ENCODE measurements around the gene CAMK1D. TPM values are rescaled to one million over a fixed set of nuclear protein-coding genes. Genes with fewer than 3 reads are reported as not detected.

Gene CAMK1D
- total and polyA plus RNA-seq, 10 of the 15 experiments (the other 5 are each of a cell fraction or from before 2014, with no cell fraction given) = 2.1 to 35.5 (median 14.7) TPM

DNA sequence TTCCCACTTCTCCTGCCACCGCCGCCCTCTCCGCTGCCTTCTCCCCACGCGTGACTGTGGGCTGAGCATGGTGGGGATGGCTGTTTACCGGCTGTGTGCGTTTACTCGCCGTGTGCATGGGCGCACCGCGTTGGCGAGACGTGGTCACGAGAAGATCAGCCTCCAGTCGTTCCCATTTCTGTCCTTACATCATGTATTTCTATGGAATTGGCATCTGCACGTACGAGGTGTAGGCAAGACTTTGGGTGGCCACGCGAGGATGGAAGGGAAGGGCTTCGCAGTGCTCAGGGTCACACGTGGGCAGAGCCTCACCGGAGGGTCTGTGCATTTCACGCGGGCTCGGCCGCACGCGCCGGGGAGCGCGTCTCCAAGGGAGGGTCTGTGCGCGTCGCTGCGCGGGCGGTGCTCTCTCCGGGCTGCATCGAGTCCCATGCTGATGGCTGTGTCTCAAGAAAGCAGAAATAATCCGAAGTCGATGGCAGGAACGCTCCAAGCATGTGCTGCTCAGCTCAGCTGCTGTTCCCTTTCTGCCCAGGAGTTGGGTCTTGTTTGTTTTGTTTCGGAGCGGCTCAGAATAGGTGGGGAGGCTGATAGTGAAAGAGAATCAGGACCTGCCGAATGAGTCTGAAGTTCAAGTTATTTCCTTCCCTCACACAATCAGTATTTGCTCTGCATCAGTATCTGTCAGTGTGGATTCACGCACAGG is 973 bp downstream of the CAMK1D start (continued):
- TF ChIP-seq ATF2 (IDR thresholded peaks at IDR 0.05; ENCODE audit: low read length) (no peak), RAD21 (IDR thresholded peaks at IDR 0.05; ENCODE audit: insufficient read depth, low read depth, low read length) (0 out of 2 replicates have a peak, but pooled peaks have one; percentile 23), RFX5 (IDR thresholded peaks at IDR 0.05; ENCODE audit: low read depth, low read length) (no peak), NRF1 (conservative IDR thresholded peaks at IDR 0.05; ENCODE audit: low read depth, low read length) (no peak), PRDM15 (CRISPR knock-in tag; IDR thresholded peaks at IDR 0.05) (no peak), SIN3A (IDR thresholded peaks at IDR 0.05; ENCODE audit: low read depth, low read length) (peak; percentile 59; the same call in 1 of the 2 replicates), ZNF384 (IDR thresholded peaks at IDR 0.05; ENCODE audit: borderline replicate concordance, low read depth, low read length) (no peak), GATAD2B (conservative IDR thresholded peaks at IDR 0.05; ENCODE audit: low read depth) (peak; percentile 90), STAT1 (conservative IDR thresholded peaks at IDR 0.05) (no peak), CBX5 (IDR thresholded peaks at IDR 0.05; ENCODE audit: low read depth) (no peak), IKZF1 (conservative IDR thresholded peaks at IDR 0.05) (no peak; the same call in 1 of the 2 replicates), BMI1 (IDR thresholded peaks at IDR 0.05; ENCODE audit: borderline replicate concordance) (no peak), TCF12 (IDR thresholded peaks at IDR 0.05; ENCODE audit: low read depth, low read length) (0 out of 2 replicates have a peak, but pooled peaks have one; percentile 1), MAX (IDR thresholded peaks at IDR 0.05; ENCODE audit: low read depth, low read length) (peak; percentile 35; the same call in 1 of the 2 replicates), BACH1 (IDR thresholded peaks at IDR 0.05; ENCODE audit: borderline replicate concordance) (peak; percentile 92; the same call in 1 of the 2 replicates), PAX8 (IDR thresholded peaks at IDR 0.05) (no peak), ZBED1 (IDR thresholded peaks at IDR 0.05; ENCODE audit: borderline replicate concordance) (no peak), POLR2AphosphoS2 (IDR thresholded peaks at IDR 0.05; ENCODE audit: low read depth, low read length) (no peak), ZBTB33 (IDR thresholded peaks at IDR 0.05) (no peak), MLLT1 (IDR thresholded peaks at IDR 0.05) (no peak)
- TF ChIP-seq, protein P1, sequence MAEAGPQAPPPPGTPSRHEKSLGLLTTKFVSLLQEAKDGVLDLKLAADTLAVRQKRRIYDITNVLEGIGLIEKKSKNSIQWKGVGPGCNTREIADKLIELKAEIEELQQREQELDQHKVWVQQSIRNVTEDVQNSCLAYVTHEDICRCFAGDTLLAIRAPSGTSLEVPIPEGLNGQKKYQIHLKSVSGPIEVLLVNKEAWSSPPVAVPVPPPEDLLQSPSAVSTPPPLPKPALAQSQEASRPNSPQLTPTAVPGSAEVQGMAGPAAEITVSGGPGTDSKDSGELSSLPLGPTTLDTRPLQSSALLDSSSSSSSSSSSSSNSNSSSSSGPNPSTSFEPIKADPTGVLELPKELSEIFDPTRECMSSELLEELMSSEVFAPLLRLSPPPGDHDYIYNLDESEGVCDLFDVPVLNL (IDR thresholded peaks at IDR 0.05; ENCODE audit: low read depth, low read length) = no peak

Data from GM12878 (cell line).